ENCODE measurements around the gene GP1BB.

Gene GP1BB

GRCh38 chr22:19733755-19734154 is 10.4 kb downstream of the GP1BB start:
- TF ChIP-seq, protein P1, sequence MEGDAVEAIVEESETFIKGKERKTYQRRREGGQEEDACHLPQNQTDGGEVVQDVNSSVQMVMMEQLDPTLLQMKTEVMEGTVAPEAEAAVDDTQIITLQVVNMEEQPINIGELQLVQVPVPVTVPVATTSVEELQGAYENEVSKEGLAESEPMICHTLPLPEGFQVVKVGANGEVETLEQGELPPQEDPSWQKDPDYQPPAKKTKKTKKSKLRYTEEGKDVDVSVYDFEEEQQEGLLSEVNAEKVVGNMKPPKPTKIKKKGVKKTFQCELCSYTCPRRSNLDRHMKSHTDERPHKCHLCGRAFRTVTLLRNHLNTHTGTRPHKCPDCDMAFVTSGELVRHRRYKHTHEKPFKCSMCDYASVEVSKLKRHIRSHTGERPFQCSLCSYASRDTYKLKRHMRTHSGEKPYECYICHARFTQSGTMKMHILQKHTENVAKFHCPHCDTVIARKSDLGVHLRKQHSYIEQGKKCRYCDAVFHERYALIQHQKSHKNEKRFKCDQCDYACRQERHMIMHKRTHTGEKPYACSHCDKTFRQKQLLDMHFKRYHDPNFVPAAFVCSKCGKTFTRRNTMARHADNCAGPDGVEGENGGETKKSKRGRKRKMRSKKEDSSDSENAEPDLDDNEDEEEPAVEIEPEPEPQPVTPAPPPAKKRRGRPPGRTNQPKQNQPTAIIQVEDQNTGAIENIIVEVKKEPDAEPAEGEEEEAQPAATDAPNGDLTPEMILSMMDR (conservative IDR thresholded peaks at IDR 0.05; ENCODE audit: control insufficient read depth, insufficient read depth, low read depth, low read length), result no peak
- DNase-seq (ENCODE audit: low read depth), result no peak
- no peak overlapping the region for H3K4me3 ChIP-seq (ENCODE audit: control insufficient read depth, low read depth, low read length)

DNA sequence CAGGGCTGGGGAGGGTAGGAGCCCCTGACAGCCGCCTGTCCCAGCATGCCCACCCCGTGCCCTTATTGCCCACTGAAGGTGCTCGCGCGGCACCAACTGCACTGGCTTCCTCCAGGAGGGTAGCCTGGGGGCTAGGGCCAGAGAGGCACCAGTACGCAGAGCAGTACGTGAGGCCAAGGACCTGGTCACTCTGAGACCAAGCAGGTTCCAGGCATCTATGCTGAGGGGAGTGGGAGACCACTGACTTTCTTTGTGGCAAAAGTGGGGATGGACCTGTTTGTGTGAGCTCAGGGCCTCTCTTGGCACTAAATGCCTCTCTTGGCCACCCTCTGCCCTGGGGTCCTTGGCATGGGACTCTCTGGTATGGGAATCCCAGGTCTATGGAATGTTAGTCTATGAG is 10.8 kb downstream of the GP1BB start:
- TF ChIP-seq, protein P1 (conservative IDR thresholded peaks at IDR 0.05; ENCODE audit: control insufficient read depth, insufficient read depth, low read depth, low read length), result no peak
- no peak overlapping the region for H3K4me3 ChIP-seq (ENCODE audit: control insufficient read depth, low read depth, low read length)
- DNase-seq (ENCODE audit: low read depth), result no peak

DNA sequence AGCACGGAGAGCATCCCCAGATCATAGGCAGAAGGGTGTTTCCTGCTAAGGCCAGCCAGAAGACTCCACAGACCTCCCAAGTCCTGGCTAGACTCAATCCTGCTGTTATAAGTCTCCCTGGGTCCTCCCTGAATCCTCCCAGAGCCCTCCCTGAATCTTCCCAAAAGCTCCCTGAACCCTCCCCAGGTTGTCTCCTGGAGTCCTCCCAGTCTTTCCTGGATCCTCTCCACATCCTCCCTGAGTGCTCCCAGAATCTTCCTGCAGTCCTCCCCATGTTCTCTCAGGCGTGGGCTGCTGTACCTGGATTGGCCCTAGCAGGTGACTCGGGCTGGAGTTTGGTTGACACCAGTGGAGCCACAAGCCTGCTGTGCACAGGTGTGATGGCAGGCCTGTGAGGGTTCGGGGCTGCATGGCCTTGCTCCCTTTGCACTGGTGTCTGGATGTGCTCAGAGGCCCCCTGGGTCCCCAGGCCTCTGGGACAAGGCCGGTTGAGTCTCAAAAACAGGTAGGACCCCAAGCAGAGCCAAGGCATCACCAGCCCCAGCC is 11.6 kb downstream of the GP1BB start:
- no peak overlapping the region for H3K4me3 ChIP-seq (ENCODE audit: control insufficient read depth, low read depth, low read length)
- TF ChIP-seq, protein P1 (conservative IDR thresholded peaks at IDR 0.05; ENCODE audit: control insufficient read depth, insufficient read depth, low read depth, low read length), result no peak
- DNase-seq (ENCODE audit: low read depth), result no peak

DNA sequence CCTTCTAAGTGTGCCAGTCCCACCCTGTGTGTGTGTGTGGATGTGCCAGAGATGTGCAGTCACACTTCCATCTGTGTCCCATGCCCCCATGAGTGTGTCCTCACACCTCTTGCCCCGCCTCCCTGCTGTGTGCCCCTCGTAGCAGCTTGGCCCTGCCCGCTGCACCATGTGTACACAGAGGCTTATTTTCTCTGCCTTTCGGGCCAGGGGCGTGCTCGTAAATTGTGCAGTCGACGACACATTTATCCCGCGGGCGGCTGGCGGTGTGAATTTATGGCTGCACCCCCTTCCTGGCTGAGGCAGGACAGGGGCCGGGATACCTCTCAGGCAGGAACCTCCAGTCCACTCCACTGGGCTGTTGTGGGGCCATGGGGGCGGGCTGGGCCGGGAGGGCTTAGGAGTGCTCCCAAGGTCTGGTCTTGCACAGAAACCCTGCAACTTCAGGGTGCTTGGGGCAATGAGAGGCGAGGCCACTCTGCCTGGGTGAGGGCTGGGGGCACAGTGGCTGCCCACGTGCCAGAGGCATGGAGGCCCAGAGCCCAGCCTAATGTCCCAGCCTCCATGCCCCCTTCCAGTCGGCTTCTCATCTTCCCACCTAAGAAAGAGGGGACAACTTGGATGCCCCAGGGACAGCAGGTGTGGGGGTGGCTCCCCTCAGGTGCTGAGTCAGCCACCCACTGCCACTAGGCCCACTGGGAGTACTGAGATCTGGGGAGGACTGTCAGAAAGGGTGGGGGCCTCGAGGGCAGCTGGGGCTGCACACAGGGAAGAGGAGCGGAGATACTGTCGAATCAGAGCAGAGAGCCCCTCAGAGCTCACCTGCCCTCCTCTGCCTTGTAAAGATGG is 12.5 kb downstream of the GP1BB start:
- no peak for DNase-seq (ENCODE audit: low read depth)
- TF ChIP-seq, protein P1 (conservative IDR thresholded peaks at IDR 0.05; ENCODE audit: control insufficient read depth, insufficient read depth, low read depth, low read length), result no peak
- no peak overlapping the region for H3K4me3 ChIP-seq (ENCODE audit: control insufficient read depth, low read depth, low read length)

DNA sequence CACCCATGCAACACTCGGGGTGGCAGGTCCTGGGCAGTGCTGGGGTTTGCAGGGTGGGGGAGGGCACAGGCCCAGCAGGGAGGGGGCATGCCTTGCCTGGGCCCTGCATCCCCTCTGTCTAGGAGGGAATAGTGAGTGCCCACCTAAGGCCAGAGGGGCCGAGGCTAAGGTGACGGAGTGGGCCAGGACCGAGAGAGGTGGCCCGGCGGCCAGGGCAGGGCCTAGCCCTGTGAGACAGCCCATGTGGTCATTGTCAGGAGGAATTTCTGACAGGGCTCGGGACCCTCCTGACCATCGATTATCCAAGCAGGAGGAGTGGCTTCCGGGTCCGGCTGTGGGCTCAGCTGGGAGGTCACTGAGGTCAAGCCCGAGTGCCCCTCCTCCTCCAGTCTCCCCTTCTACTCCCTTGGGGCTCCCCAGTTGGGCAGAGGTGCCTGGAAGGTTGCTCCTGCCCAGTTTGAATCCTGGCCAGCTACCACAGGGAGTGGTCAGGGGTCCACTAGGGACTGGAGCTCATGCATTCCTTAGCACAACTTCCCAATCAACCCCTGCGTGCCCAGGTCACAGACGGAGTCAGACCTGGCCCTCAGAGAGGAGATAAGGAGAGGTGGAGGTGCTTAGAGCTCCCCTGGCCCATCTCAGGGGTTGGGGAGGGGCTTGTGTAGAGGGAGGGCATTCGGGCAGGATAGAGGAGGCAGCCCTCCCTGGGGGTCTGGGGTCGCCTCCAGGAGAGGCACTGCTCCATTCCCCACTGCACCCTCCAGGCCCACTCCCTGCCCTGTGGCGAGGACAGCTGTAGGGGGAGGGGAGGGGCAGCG is 14.7 kb downstream of the GP1BB start:
- TF ChIP-seq, protein P1 (conservative IDR thresholded peaks at IDR 0.05; ENCODE audit: control insufficient read depth, insufficient read depth, low read depth, low read length), result no peak
- DNase-seq (ENCODE audit: low read depth), result no peak
- no peak overlapping the region for H3K4me3 ChIP-seq (ENCODE audit: control insufficient read depth, low read depth, low read length)

GRCh38 chr22:19738664-19739447 is 15.5 kb downstream of the GP1BB start:
- no peak overlapping the region for H3K4me3 ChIP-seq (ENCODE audit: control insufficient read depth, low read depth, low read length)
- TF ChIP-seq, protein P1 (conservative IDR thresholded peaks at IDR 0.05; ENCODE audit: control insufficient read depth, insufficient read depth, low read depth, low read length), result no peak
- no peak for DNase-seq (ENCODE audit: low read depth)

Data from fibroblast of mammary gland (primary cell).